ENCODE data around the gene KMT2D.

The KMT2D gene

GRCh38 chr12:49015196-49015595 is 45.4 kb downstream of the KMT2D start:
- no peak for DNase-seq

- DNase-seq, result no peak
These were observed 46.0 kb downstream of the KMT2D start for GRCh38 chr12:49014547-49014946.

- DNase-seq, result no peak
These were observed 47.2 kb downstream of the KMT2D start for GRCh38 chr12:49013428-49013827.

- no peak for DNase-seq
These were observed 47.9 kb downstream of the KMT2D start for GRCh38 chr12:49012739-49013138.

Data from NCI-H2107 (cell line).